GM10248 (cell line): Measurements from ENCODE around the gene TTI1.

ENCODE experiments used
- CTCF ChIA-PET: fragments of 300-600 bp; sonication (Branson Sonifier 250); formaldehyde crosslinking; extraction: SDS; loops from one replicate; lab custom pipeline; 2021; ENCODE audit warnings: antibody characterized with exemption; lab: Yijun Ruan, JAX
- POLR2A ChIA-PET: fragments of 350-650 bp; sonication (Branson Sonifier 250); formaldehyde crosslinking; extraction: SDS; loops from one replicate; lab custom pipeline; 2020; ENCODE audit warnings: antibody characterized with exemption; lab: Yijun Ruan, JAX
- DNase-seq: peaks from one replicate; pipeline ENCODE4 v3.0.0; 2012; ENCODE audit errors: extremely low spot score
- CTCF ChIP-seq: IDR thresholded peaks from 2 replicates; pipeline ENCODE4 v1.5.1; 2012; ENCODE audit warnings: mild to moderate bottlenecking, low read depth; ENCODE audit errors: extremely low read depth, missing control alignments, control extremely low read depth

Gene TTI1

GRCh38 chr20:38065764-38066375 is 32.6 kb upstream of the TTI1 start:
- CTCF ChIA-PET = interaction anchor here (0.9 to 20.3 kb wide), 4 partner anchors 8 to 154 kb away, joined by 3 to 302 read pairs (median 75); no protein-coding TSS in a partner anchor
- no peak for DNase-seq
- TF ChIP-seq CTCF = no peak
- POLR2A ChIA-PET = no interaction called here

- no peak for TF ChIP-seq CTCF
- CTCF ChIA-PET = interaction anchor here (1.2 to 20.3 kb wide), 6 partner anchors 8 to 500 kb away, joined by 3 to 302 read pairs (median 60); partner anchors contain the start of gene TGM2
- peak; percentile 63 for DNase-seq
- POLR2A ChIA-PET = no interaction called here
Measured at GRCh38 chr20:38063911-38064530, 30.8 kb upstream of the TTI1 start.

- ChIA-PET POLR2A (no interaction called here), CTCF (interaction anchor here (0.9 to 20.3 kb wide), 6 partner anchors 11 to 499 kb away, joined by 3 to 302 read pairs (median 60); partner anchors contain the start of gene TGM2)
- no peak for DNase-seq
- no peak for TF ChIP-seq CTCF
Measured at GRCh38 chr20:38062890-38063289, 29.6 kb upstream of the TTI1 start.

- no peak for DNase-seq
- ChIA-PET POLR2A (no interaction called here), CTCF (interaction anchor here (0.9 to 20.3 kb wide), 7 partner anchors 10 to 159 kb away, joined by 3 to 302 read pairs (median 4); partner anchors contain the start of gene TGM2)
- TF ChIP-seq CTCF = no peak
Measured at GRCh38 chr20:38061109-38061508, 27.9 kb upstream of the TTI1 start.

- TF ChIP-seq CTCF = no peak
- CTCF ChIA-PET = interaction anchor here (0.9 to 20.3 kb wide), 5 partner anchors 15 to 160 kb away, joined by 3 to 302 read pairs (median 116); partner anchors contain the start of gene TGM2
- POLR2A ChIA-PET = no interaction called here
- DNase-seq = no peak
Measured at GRCh38 chr20:38060536-38060935, 27.3 kb upstream of the TTI1 start.

- ChIA-PET CTCF (interaction anchor here (0.9 to 20.3 kb wide), 4 partner anchors 9 to 160 kb away, joined by 4 to 302 read pairs (median 123); partner anchors contain the start of gene TGM2), POLR2A (no interaction called here)
- no peak for DNase-seq
- TF ChIP-seq CTCF = no peak
Measured at GRCh38 chr20:38059832-38060231, 26.6 kb upstream of the TTI1 start.
